VCaP (cell line): ENCODE data around the gene SLC12A6.

Experiments
- H3K27ac ChIP-seq: fragments of 450-650 bp; 2 replicates; pipeline ENCODE4 v1.5.1; 2017
- CTCF ChIP-seq: fragments of 450-650 bp; conservative IDR thresholded peaks from 2 replicates; pipeline ENCODE4 v1.5.1; 2017; ENCODE audit warnings: mild to moderate bottlenecking, moderate library complexity

The SLC12A6 gene

GRCh38 chr15:34341381-34342212, 4.0 kb upstream of the SLC12A6 start:
- TF ChIP-seq CTCF: no peak
- H3K27ac ChIP-seq: peak overlapping the region; percentile 89

- TF ChIP-seq CTCF: no peak
- no peak overlapping the region for H3K27ac ChIP-seq
These were observed 2.4 kb upstream of the SLC12A6 start for GRCh38 chr15:34339946-34340345.

GRCh38 chr15:34338347-34338746, 766 bp upstream of the SLC12A6 start:
- peak overlapping the region; percentile 78 for H3K27ac ChIP-seq
- TF ChIP-seq CTCF: no peak

GRCh38 chr15:34336991-34337556, 507 bp downstream of the SLC12A6 start:
- peak overlapping the region; percentile 78 for H3K27ac ChIP-seq
- TF ChIP-seq CTCF: no peak

- TF ChIP-seq CTCF: no peak
- peak overlapping the region; percentile 78; the same call in 1 of the 2 replicates for H3K27ac ChIP-seq
These were observed 1.2 kb downstream of the SLC12A6 start for GRCh38 chr15:34336231-34336990.

GRCh38 chr15:34335176-34336032, 2.2 kb downstream of the SLC12A6 start:
- no peak for TF ChIP-seq CTCF
- no peak overlapping the region for H3K27ac ChIP-seq
